ENCODE data around the gene ASIC1. TPM values are rescaled to one million over a fixed set of nuclear protein-coding genes. Genes with fewer than 3 reads are reported as not detected.

The ASIC1 gene
- total and polyA plus RNA-seq, 7 donors: 0.20 to 0.82 (median 0.32) TPM

GRCh38 chr12:50084775-50085614, 27.6 kb downstream of the ASIC1 start, which contains the start of gene SMARCD1:
SMARCD1 (plus strand) TSS chr12:50085342; CDS start chr12:50085370, 28 bp downstream.
- 1% methylated on average over 56 to 69 of the region's 69 CpGs for WGBS, 3 donors
- Histone ChIP-seq H3K27ac (peak within 1 kb of the TSS; percentile 94), H3K4me3 (peak within 1 kb of the TSS; percentile 86), H3K4me1 (peaks cover 14% of the 10 kb centered on the region), H3K9me3 (no peaks in the 10 kb centered on the region), H3K27me3 (ENCODE audit: insufficient read depth in 3 of 3, low read length in 2 of 3) (no peaks in the 10 kb centered on the region), H3K36me3 (ENCODE audit: insufficient read depth in 1 of 2, low read depth in 1 of 2) (peaks cover 4 to 35% of the 10 kb centered on the region in 2 donors)
- DNase-seq (peak; percentile 91 to 95), ATAC-seq (peak; percentile 91 to 94 (median 92))
- intact Hi-C loops (cut with DNase I): loop anchor here in 1 of 2 donors (5.0 kb wide), 1 partner anchor 82 kb away; the partner anchor contains the start of gene CERS5
- TF ChIP-seq, protein P1, sequence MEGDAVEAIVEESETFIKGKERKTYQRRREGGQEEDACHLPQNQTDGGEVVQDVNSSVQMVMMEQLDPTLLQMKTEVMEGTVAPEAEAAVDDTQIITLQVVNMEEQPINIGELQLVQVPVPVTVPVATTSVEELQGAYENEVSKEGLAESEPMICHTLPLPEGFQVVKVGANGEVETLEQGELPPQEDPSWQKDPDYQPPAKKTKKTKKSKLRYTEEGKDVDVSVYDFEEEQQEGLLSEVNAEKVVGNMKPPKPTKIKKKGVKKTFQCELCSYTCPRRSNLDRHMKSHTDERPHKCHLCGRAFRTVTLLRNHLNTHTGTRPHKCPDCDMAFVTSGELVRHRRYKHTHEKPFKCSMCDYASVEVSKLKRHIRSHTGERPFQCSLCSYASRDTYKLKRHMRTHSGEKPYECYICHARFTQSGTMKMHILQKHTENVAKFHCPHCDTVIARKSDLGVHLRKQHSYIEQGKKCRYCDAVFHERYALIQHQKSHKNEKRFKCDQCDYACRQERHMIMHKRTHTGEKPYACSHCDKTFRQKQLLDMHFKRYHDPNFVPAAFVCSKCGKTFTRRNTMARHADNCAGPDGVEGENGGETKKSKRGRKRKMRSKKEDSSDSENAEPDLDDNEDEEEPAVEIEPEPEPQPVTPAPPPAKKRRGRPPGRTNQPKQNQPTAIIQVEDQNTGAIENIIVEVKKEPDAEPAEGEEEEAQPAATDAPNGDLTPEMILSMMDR (IDR thresholded peaks at IDR 0.05): peak; percentile 21

- 2 to 7% (median 3%) methylated on average over 8 of the region's 8 CpGs for WGBS, 3 donors
- H3K27ac ChIP-seq: peak overlapping the region; percentile 94
- intact Hi-C loops (cut with DNase I): loop anchor here in 1 of 2 donors (5.0 kb wide), 1 partner anchor 82 kb away; the partner anchor contains the start of gene CERS5
- peaks cover 14% of the 10 kb centered on the region for H3K4me1 ChIP-seq
- peaks cover 4 to 42% of the 10 kb centered on the region in 2 donors for H3K36me3 ChIP-seq (ENCODE audit: insufficient read depth in 1 of 2, low read depth in 1 of 2)
- H3K9me3 ChIP-seq: no peaks in the 10 kb centered on the region
- no peaks in the 10 kb centered on the region for H3K27me3 ChIP-seq (ENCODE audit: insufficient read depth in 3 of 3, low read length in 2 of 3)
- no peak for DNase-seq
- ATAC-seq: no peak
- H3K4me3 ChIP-seq: peak overlapping the region; percentile 86
- TF ChIP-seq, protein P1 (IDR thresholded peaks at IDR 0.05): no peak
Measured at GRCh38 chr12:50085615-50086072, 28.2 kb downstream of the ASIC1 start.

GRCh38 chr12:50086148-50086547, 28.8 kb downstream of the ASIC1 start:
- ATAC-seq (no peak), DNase-seq (no peak)
- Histone ChIP-seq H3K4me1 (peaks cover 14% of the 10 kb centered on the region), H3K9me3 (no peaks in the 10 kb centered on the region), H3K36me3 (ENCODE audit: insufficient read depth in 1 of 2, low read depth in 1 of 2) (peaks cover 4 to 47% of the 10 kb centered on the region in 2 donors), H3K27ac (peak overlapping the region; percentile 94), H3K4me3 (peak overlapping the region; percentile 86), H3K27me3 (ENCODE audit: insufficient read depth in 3 of 3, low read length in 2 of 3) (no peaks in the 10 kb centered on the region)
- intact Hi-C loops (cut with DNase I): loop anchor here in 1 of 2 donors (5.0 kb wide), 1 partner anchor 81 kb away; the partner anchor contains the start of gene CERS5
- 35 to 61% (median 45%) methylated on average over 5 of the region's 5 CpGs for WGBS, 3 donors
- TF ChIP-seq, protein P1 (IDR thresholded peaks at IDR 0.05): no peak

DNA sequence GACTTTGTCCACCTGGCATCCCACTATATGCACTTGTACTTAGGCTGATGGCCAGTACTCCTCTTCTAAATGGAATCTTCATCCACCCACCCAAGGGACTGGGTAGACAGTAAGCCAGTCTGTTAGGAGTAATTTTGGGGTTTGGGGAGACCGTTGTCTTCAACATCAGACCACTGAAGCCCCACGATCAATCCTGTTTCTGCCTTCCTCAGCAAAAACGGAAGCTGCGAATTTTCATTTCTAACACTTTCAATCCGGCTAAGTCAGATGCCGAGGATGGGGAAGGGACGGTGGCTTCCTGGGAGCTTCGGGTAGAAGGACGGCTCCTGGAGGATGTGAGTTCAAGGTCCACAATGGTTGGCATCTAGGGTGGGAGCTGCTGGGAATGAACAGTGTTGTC, 29.8 kb downstream of the ASIC1 start:
- Histone ChIP-seq H3K27ac (no peak overlapping the region), H3K27me3 (ENCODE audit: insufficient read depth in 3 of 3, low read length in 2 of 3) (no peaks in the 10 kb centered on the region), H3K4me1 (peaks cover 14% of the 10 kb centered on the region), H3K4me3 (no peak overlapping the region), H3K9me3 (no peaks in the 10 kb centered on the region), H3K36me3 (ENCODE audit: insufficient read depth in 1 of 2, low read depth in 1 of 2) (peaks cover 4 to 57% of the 10 kb centered on the region in 2 donors)
- 75 to 89% (median 78%) methylated on average over 9 of the region's 9 CpGs for WGBS, 3 donors
- DNase-seq: no peak
- no peak for ATAC-seq
- TF ChIP-seq, protein P1 (IDR thresholded peaks at IDR 0.05): no peak
- intact Hi-C loops (cut with DNase I): loop anchor here in 1 of 2 donors (5.0 kb wide), 1 partner anchor 80 kb away; the partner anchor contains the start of gene CERS5
